ENCODE data around the gene INVS.

GRCh38 chr9:100086097-100086635 is 12.9 kb upstream of the INVS start:
- no peak for TF ChIP-seq EZH2 (IDR thresholded peaks at IDR 0.05; ENCODE audit: borderline replicate concordance, insufficient read depth, low read depth, low read length, poor library complexity, severe bottlenecking)
- TF ChIP-seq CTCF (IDR thresholded peaks at IDR 0.05), result no peak
